Measurements from ENCODE around the gene TPRG1. TPM values are rescaled to one million over a fixed set of nuclear protein-coding genes. Genes with fewer than 3 reads are reported as not detected.

The TPRG1 gene
- total and polyA plus RNA-seq, 9 of the 15 experiments (the other 6 are each of a cell fraction or from before 2014, with no cell fraction given): 0.01 TPM; not detected in 8

GRCh38 chr3:189334064-189334920, 162.5 kb downstream of the TPRG1 start (continued):
- no peak for TF ChIP-seq HNRNPLL (IDR thresholded peaks at IDR 0.05; ENCODE audit: low read depth, low read length, poor library complexity, severe bottlenecking)
- TF ChIP-seq SRSF9 (IDR thresholded peaks at IDR 0.05; ENCODE audit: borderline replicate concordance, low read depth, low read length): no peak
- no peak for TF ChIP-seq PBX2 (CRISPR knock-in tag; IDR thresholded peaks at IDR 0.05; ENCODE audit: low read depth)
- TF ChIP-seq PBX2 (tag; conservative IDR thresholded peaks at IDR 0.05; ENCODE audit: low read depth): no peak
- TF ChIP-seq ZBTB26 (CRISPR knock-in tag; IDR thresholded peaks at IDR 0.05): no peak

GRCh38 chr3:189337673-189338091, 165.9 kb downstream of the TPRG1 start:
- H4K20me1 ChIP-seq (replicated peaks; ENCODE audit: control insufficient read depth, insufficient read depth, low read length): no peaks in the 10 kb centered on the region
- BruUV-seq (replicated peaks): no TSS peak
- ChIA-PET CTCF (ENCODE audit: low intra/inter-chr PET ratio) (no interaction called here), POLR2A (no interaction called here)
- FAIRE-seq: no peak
- intact Hi-C loops (cut with micrococcal nuclease): no loop called here
- no peaks in the 10 kb centered on the region for H3K4me1 ChIP-seq (replicated peaks in 1 of 2; ENCODE audit: control insufficient read depth in 2 of 2, insufficient read depth in 2 of 2, low read length in 2 of 2)
- in situ Hi-C loops (cut with MboI): no loop called here
- H3K79me2 ChIP-seq (ENCODE audit: control insufficient read depth, insufficient read depth, low read length): no peaks in the 10 kb centered on the region
- no peak overlapping the region for H3K4me2 ChIP-seq (ENCODE audit: insufficient read depth, low read length)
- H3K9ac ChIP-seq (ENCODE audit: insufficient read depth in 1 of 2, low read depth in 2 of 2, low read length in 2 of 2): no peak overlapping the region
- no peak overlapping the region for H3K4me3 ChIP-seq
- no peaks in the 10 kb centered on the region for H3K9me1 ChIP-seq (ENCODE audit: control insufficient read depth, insufficient read depth, low read length)
- no peak overlapping the region for H3K27ac ChIP-seq (ENCODE audit: extremely low read depth, low read depth, low read length)
- no peaks in the 10 kb centered on the region; the same call in 1 of the 2 replicates for H3K9me3 ChIP-seq (replicated peaks; ENCODE audit: control insufficient read depth, insufficient read depth, low read depth, low read length)
- H3K27me3 ChIP-seq (ENCODE audit: control insufficient read depth in 2 of 2, insufficient read depth in 2 of 2, low read length in 2 of 2): no peaks in the 10 kb centered on the region
- H2AFZ ChIP-seq (ENCODE audit: low read depth, low read length): no peak overlapping the region
- no peak for DNase-seq (ENCODE audit: extremely low read depth in 1 of 4, low spot score in 3 of 4)
- ATAC-seq: no peak
- no peaks in the 10 kb centered on the region for H3K36me3 ChIP-seq (ENCODE audit: control insufficient read depth, insufficient read depth, low read length)
- no peak for TF ChIP-seq CREBBP (IDR thresholded peaks at IDR 0.05; ENCODE audit: low read depth, low read length)
- no peak for TF ChIP-seq MTA2 (IDR thresholded peaks at IDR 0.05; ENCODE audit: low read depth)
- no peak for TF ChIP-seq SNAPC5 (CRISPR knock-in tag; IDR thresholded peaks at IDR 0.05)
- no peak for TF ChIP-seq ATF6 (CRISPR knock-in tag; IDR thresholded peaks at IDR 0.05)
- no peak for TF ChIP-seq ZNF740 (CRISPR knock-in tag; IDR thresholded peaks at IDR 0.05)
- no peak for TF ChIP-seq ZNF740 (tag; IDR thresholded peaks at IDR 0.05)
- no peak for TF ChIP-seq RBM25 (IDR thresholded peaks at IDR 0.05; ENCODE audit: low read depth, low read length, severe bottlenecking)
- TF ChIP-seq ZNF431 (CRISPR knock-in tag; IDR thresholded peaks at IDR 0.05): no peak

Data from K562 (cell line).